MM.1S (cell line): Measurements from ENCODE around the gene SPATC1L.

ENCODE experiments used
- CTCF ChIP-seq: fragments of 300-600 bp; sonication (generic); IDR thresholded peaks from 2 replicates; pipeline ENCODE4 v1.5.1; 2016; ENCODE audit warnings: antibody characterized with exemption, low read length, mixed read lengths
- EZH2 ChIP-seq: fragments of 300-600 bp; sonication (generic); optimal IDR thresholded peaks from 2 replicates; pipeline ENCODE3; 2017; ENCODE audit warnings: low read depth, mild to moderate bottlenecking, antibody characterized with exemption, low read length, mixed read lengths
- EZH2phosphoT487 ChIP-seq: fragments of 300-600 bp; sonication (generic); IDR thresholded peaks from 2 replicates; pipeline ENCODE4 v1.6.1; 2018; ENCODE audit warnings: antibody characterized with exemption, low read length

- TF ChIP-seq CTCF = no peak
- no peak for TF ChIP-seq EZH2phosphoT487
- TF ChIP-seq EZH2 = no peak
Observed at GRCh38 chr21:46187261-46187660, 3.0 kb upstream of the SPATC1L start.
